HG03108 (cell line): ENCODE results near the gene IER2.

Source experiments
- ATAC-seq: cut with Tn5 transposase; IDR thresholded peaks from one replicate; pipeline ENCODE4 v1.9.1; 2021; ENCODE audit warnings: moderate library complexity; ENCODE audit not compliant: unreplicated experiment

IER2 gene

GRCh38 chr19:13150187-13150930 is at the start of gene IER2, which contains the start of gene STX10:
IER2 (plus strand) TSS chr19:13150411; CDS start chr19:13153187, 2,776 bp downstream.
STX10 (minus strand) TSS chr19:13150375; CDS start chr19:13150173, 202 bp downstream.
- ATAC-seq = peak; percentile 39

- ATAC-seq = no peak
These were observed 49.2 kb upstream of the IER2 start for GRCh38 chr19:13100841-13101589.

DNA sequence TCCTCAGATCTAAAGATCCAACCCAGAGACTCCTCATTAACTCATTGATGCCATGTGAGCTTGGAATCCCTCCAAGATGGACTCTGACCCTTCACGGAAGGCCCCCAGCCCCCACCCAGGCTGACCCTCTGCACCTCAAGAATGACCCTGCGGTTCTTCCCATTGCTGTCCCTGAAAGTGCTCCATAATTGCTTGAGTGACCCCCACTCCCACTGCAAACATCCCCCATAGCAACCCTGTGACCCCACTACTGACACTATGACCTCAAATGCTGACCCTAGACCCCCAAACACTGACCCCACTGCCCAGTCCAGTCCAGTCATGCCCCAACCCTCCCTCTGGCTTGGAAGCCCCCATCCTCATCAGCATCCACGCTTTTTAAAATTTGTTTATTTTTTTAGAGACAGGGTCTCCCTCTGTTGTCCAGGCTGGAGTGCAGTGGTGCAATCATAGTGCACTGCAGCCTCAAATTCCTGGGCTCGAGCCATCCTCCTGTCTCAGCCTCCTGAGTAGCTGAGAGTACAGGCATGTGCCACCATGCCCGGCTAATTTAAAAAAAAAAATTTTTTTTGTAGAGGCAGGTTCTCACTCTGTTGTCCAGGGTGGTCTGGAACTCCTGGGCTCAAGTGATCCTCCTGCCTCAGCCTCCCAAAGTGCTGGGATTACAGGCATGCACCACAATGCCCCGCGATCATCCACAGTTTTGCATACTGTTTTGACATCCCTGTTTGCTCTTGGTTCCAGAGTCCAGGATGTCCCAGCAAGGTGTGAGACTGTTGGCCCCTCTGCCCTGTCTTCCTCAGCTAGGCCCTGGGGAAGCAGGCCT is 48.4 kb upstream of the IER2 start:
- no peak for ATAC-seq

GRCh38 chr19:13102416-13102665 is 47.9 kb upstream of the IER2 start:
- no peak for ATAC-seq

- peak; percentile 42 for ATAC-seq
These were observed 47.3 kb upstream of the IER2 start, which contains the start of gene LYL1 for GRCh38 chr19:13102666-13103580. LYL1 (minus strand) TSS chr19:13102858; CDS start chr19:13101171, 1,687 bp downstream.

- no peak for ATAC-seq
These were observed 46.4 kb upstream of the IER2 start for GRCh38 chr19:13103581-13104359.

DNA sequence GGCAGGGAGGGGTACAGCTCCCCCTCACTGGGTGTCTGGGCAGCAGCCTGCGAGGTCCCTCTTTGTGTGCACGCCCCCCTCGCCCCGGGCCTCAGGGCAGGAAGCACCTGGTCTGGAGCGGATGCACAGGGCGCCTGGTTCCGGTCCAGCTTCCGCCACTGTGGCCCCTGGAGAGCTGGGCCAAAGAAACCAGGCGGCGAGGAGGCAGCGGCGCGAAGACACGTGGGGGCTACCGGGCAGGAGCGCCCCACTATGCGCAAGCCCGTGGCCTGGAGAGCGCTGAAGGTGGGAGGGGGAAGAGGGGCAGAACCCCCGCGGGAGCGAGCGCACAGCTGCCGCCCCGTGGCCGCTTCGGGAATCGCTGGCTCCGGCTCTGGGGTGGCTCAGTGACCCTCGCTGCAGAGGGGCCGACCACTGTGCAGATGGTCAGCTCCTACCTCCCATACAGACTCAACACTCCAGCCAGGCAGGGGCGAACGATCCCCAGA is 45.8 kb upstream of the IER2 start:
- ATAC-seq = peak; percentile 34

- ATAC-seq = no peak
These were observed 45.1 kb upstream of the IER2 start for GRCh38 chr19:13104848-13105711.

- ATAC-seq = no peak
These were observed 40.7 kb upstream of the IER2 start for GRCh38 chr19:13109361-13110098.

DNA sequence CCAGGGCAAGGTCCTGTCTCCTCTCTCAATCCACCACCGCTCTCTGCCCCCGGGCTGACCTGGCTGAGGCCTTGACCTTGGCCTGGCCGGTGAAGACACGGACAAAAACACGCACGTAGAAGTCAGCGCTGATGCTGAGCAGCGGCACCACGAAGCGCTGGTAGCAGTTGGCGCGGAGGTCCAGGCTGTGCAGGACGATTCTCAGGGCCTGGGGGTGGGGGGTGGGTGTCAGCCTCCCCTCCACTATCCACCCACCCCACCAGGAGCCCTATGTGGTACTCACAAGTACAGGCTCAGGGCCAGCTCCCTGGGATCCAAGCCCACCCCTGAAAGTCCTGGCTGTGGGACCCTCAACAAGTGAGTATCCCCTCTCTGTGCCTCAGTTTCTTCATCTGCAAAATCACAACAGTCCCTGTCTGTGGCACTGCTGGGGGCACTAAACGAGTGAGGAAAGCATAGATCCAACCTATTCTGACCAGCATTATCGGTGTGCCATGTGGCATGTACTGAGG is 40.1 kb upstream of the IER2 start:
- no peak for ATAC-seq

DNA sequence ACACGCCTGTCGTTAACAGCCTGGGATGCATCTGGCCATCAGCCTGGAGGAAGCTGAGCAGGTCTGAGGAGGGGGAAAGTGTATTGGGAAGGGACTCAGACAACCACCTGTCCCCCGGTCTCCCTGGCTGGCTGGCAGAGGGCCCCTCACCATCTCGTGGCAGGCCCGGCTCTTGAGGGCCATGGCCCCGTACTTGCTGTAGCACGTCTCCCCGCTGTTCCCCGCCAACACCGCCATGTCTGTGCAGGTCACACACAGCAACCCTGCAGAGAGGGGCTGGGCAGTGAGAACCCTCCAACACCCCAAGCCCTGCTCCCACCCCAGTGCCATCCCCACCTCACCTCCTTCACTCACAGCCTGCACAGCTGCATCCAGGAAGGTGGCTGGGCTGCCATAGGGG is 37.7 kb upstream of the IER2 start:
- ATAC-seq = no peak

GRCh38 chr19:13115936-13116281 is 34.3 kb upstream of the IER2 start:
- ATAC-seq = no peak

DNA sequence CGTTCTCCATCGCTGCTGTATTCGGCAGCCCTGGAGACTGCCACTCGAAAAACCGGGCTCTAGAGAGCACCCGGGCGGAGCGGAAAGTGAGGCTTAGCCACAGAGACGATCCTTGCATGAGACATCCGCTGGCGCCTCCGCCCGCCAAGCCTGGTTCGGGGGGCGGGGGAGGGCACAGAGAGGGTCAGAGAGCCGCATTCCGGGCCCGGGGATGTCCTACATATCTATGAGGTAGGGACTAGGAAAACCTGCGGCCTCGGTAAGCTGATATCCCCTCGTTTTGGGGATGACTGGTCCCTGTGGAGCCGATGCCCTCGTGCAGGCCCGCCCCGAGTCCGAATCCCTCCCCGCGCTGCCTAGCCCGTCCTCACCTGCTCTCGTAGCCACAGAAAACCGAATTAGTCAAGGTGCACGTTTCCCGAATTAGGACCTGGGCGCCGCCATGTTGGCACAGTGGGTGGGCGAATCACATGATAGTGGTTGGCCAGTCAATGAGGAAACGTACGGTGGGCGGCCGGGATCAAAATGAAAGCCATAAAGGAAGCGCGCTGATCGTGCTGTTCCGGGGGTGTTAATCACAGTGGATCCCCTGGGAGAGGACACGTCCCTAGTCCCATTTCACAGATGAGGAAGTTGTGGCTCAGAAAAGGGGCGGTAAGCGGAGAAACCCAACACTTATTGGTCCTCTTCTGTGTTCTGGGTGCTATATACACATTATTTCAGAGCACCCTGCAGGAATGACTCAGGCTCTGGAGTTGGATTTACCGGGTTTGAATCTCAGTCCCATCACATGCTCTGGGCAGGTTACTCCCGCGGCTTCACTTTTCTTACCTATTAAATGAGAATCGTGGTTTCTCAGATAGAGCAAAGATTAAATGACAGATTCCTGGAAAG is 33.7 kb upstream of the IER2 start, which contains the start of gene TRMT1:
Gene TRMT1, minus strand, starts transcription at position 459 of the 894 bp plus-strand sequence. Its CDS starts 341 bp downstream, at position 118.
- ATAC-seq = no peak

DNA sequence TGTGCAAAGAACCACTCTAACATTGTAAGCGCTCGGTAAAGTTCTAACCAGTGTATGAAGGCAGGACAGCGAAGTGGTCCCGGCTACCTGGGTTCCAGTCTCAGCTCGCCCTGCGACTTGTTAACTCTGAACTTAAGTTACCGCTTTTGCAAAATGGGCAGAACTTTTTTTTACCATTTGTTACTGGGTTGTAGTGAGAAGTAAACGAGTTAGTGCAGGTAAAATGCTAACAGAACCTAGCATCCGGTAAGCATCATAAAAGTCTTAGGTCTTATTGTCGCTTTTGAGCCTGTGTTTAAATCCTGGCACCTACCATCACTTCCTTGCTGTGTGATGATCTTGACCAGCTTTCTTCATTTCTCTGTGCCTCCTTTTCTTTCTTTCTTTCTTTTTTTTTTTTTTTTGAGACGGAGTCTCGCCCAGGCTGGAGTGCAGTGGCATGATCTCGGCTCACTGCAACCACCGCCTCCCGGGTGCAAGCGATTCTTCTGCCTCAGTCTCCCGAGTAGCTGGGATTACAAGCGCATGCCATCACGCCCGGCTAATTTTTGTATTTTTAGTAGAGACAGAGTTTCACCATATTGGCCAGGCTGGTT is 32.9 kb upstream of the IER2 start:
- ATAC-seq = no peak

DNA sequence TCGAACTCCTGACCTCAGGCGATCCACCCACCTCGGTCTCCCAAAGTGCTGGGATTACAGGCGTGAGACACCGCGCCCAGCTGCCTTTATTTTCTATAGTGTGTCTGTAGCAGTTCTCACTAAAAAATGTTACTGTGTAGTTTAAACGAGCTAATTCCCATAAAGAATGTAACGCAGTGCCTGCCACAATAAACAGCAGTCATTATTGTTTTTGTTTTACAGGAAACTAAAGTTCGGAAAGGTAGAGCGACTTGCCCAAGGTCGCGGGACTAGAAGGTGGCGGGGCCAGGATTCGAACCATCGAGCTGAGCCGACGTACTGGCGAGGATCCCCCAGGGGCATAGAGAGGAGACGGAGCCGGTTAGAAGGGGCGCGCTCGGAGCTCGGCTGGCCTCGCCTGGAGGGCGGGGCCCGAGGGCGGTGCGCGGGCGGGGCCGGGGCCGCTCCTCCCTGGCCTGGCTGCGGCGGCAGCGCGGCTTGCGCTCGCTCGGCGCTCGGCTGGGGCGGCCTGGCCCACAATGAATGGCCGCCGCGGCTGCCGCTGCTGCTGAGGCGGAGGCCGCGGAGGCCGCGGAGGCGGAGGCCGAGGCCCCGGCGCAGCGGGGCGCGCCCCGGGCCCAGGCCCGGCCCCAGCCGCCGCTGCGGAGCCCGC is 32.3 kb upstream of the IER2 start, which contains the start of gene NACC1:
Gene NACC1, plus strand, starts transcription at position 493 of the 652 bp plus-strand sequence. CDS start 16,944 bp downstream, outside the sequence.
- peak; percentile 62 for ATAC-seq
